NB4 (cell line): Measurements from ENCODE around the gene VILL.

Experiments
- DNase-seq: peaks from one replicate; pipeline ENCODE4 v3.0.0; 2010; ENCODE audit warnings: low read depth
- H3K4me3 ChIP-seq: one replicate; pipeline ENCODE4 v1.5.1; 2011; ENCODE audit warnings: mild to moderate bottlenecking, low read depth, low read length, moderate library complexity
- MYC ChIP-seq: IDR thresholded peaks from 2 replicates; pipeline ENCODE4 v1.6.1; 2011; ENCODE audit warnings: low read depth, low read length
- POLR2A ChIP-seq: IDR thresholded peaks from 2 replicates; pipeline ENCODE4 v1.6.1; 2011; ENCODE audit warnings: mild to moderate bottlenecking; ENCODE audit not compliant: insufficient read length; ENCODE audit errors: extremely low read depth
- TF ChIP-seq, protein P1 (sequence below): IDR thresholded peaks from one replicate; pipeline ENCODE4 v1.5.1; 2012; ENCODE audit warnings: low read depth, low read length
- TF ChIP-seq, protein P2 (sequence below): IDR thresholded peaks from 2 replicates; pipeline ENCODE4 v1.6.1; 2011; ENCODE audit warnings: low read depth, low read length

The VILL gene

DNA sequence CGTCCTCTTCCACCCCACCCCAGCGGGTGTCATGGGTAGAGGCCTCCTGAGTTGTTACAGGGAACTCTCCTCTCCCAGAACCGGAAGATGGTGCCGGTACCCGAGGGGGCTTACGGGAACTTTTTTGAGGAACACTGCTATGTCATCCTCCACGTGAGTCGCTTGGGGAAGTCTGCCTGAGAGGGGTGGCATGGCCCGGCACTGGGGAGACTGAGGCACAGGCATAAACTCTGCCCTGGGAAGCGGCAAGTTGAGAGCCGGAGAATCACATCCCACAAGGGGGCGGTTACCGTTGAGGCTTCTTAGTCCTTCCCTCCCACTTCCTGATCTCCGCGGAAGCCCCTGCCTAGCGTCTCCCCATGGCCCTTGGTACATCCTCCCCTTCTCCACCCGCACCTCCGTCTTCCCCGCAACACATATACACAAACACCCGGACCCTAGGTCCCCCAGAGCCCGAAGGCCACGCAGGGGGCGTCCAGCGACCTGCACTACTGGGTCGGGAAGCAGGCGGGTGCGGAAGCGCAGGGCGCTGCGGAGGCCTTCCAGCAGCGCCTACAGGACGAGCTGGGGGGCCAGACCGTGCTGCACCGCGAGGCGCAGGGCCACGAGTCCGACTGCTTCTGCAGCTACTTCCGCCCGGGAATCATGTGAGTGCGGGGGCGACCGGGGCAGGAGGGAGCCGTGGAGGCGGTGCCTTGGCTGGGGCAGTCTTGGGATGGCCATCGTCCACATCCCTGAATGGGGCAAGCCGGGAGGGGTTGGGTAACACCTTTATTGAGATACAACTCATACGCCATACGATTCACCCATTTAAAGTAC, 3.4 kb downstream of the VILL start:
- TF ChIP-seq, protein P1, sequence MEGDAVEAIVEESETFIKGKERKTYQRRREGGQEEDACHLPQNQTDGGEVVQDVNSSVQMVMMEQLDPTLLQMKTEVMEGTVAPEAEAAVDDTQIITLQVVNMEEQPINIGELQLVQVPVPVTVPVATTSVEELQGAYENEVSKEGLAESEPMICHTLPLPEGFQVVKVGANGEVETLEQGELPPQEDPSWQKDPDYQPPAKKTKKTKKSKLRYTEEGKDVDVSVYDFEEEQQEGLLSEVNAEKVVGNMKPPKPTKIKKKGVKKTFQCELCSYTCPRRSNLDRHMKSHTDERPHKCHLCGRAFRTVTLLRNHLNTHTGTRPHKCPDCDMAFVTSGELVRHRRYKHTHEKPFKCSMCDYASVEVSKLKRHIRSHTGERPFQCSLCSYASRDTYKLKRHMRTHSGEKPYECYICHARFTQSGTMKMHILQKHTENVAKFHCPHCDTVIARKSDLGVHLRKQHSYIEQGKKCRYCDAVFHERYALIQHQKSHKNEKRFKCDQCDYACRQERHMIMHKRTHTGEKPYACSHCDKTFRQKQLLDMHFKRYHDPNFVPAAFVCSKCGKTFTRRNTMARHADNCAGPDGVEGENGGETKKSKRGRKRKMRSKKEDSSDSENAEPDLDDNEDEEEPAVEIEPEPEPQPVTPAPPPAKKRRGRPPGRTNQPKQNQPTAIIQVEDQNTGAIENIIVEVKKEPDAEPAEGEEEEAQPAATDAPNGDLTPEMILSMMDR = no peak
- TF ChIP-seq, protein P2, sequence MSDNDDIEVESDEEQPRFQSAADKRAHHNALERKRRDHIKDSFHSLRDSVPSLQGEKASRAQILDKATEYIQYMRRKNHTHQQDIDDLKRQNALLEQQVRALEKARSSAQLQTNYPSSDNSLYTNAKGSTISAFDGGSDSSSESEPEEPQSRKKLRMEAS = peak; percentile 92
- peak; percentile 97 for TF ChIP-seq MYC
- TF ChIP-seq POLR2A = peak; percentile 83
- peak; percentile 91 for DNase-seq
- peak overlapping the region; percentile 72 for H3K4me3 ChIP-seq

DNA sequence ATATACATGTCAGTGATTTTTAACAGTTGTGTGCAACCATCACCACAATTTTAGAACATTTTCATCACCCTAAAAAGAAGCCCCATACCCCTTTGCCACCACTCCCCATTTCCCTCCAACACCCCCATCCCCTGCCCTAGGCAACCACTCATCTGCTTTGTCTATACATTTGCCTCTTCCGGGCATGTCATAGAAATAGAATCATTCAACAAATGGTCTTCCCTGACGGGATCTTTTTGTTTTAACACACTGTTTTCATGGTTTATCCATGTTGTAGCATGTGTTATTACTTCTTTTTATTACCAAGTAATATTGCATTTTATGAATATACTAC, 4.0 kb downstream of the VILL start:
- H3K4me3 ChIP-seq = peak overlapping the region; percentile 72
- TF ChIP-seq MYC (no peak), POLR2A (no peak)
- TF ChIP-seq, protein P1 = no peak
- TF ChIP-seq, protein P2 = no peak
- DNase-seq = no peak

DNA sequence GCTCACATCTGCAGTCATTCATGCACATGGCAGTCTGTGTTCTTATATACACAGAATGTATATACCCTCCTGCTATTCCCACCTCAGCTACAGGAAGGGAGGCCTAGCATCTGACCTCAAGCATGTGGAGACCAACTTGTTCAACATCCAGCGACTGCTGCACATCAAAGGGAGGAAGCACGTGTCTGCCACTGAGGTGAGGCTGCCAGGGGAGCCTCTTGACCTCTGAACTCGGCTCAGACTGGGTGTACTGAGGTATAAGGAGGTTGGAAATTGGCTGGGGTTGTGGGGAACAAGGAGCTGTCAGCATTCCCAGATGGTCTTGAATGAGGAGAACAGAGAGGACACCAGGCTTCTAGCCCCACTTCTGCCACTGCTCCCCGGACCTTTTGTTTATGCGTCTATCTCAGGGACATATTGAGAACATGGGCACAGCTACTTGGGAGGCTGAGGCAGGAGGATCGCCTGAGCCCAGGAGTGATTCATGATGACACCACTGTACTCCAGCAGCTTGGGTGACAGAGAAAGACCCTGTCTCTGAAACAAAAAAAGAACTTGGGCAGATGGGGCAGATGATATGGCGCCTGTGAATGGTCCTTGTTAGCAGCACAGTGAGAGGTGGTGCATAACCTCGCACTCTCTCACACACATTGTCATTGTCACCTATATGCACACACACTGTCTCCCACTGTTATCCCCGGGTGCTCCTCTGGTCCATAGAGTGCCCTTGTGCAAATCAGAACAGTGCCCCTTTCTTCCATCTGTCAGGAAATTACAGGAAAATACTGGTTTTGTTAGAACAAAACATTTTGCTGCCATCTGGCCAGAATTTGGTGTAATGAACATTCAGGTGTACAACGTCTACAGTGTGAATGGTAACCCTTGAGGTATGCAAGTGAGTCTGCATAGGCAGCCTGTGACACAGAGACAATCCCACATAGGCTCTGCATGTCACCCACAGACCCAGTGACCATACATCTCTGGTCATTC, 5.4 kb downstream of the VILL start:
- H3K4me3 ChIP-seq = peak overlapping the region; percentile 72
- no peak for TF ChIP-seq POLR2A
- no peak for TF ChIP-seq MYC
- no peak for DNase-seq

DNA sequence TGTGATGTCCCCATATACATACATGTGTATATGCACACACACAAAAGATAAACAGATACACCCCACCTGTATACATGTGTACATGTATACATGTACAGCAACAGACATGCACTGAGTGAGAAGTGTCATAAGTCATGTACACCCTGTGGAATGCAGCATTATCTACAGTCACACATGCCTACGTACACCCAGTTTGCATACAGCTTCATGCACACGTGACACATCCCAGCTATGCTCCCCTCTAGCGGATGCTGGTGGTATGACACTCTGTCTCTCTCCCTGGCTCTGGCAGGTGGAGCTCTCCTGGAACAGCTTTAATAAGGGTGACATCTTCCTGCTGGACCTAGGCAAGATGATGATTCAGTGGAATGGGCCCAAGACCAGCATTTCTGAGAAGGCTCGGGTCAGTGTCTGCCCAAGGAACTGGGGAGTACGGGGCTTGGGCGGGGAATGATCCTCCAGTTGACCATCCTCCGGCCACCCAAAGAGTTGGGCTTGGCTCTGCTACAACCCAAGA, 6.3 kb downstream of the VILL start:
- DNase-seq = peak; percentile 82
- TF ChIP-seq MYC (peak; percentile 97), POLR2A (no peak)
- TF ChIP-seq, protein P2 = peak; percentile 99
- TF ChIP-seq, protein P1 = peak; percentile 87
- H3K4me3 ChIP-seq = no peak overlapping the region

DNA sequence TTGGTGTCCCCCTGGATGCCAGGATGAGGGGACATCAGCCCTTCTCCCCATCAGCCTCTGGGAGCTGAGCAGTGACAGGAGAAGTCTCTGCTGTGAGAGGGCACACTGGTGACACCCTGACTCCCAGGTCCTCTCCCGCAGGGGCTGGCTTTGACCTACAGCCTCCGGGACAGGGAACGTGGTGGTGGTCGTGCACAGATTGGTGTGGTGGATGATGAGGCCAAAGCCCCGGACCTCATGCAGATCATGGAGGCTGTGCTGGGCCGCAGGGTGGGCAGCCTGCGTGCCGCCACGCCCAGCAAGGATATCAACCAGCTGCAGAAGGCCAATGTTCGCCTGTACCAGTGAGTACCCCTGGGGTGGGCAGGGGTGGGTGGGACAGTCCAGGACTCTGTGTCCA, 6.8 kb downstream of the VILL start:
- no peak for DNase-seq
- TF ChIP-seq, protein P2 = no peak
- TF ChIP-seq POLR2A = no peak
- TF ChIP-seq MYC = no peak
- TF ChIP-seq, protein P1 = no peak
- no peak overlapping the region for H3K4me3 ChIP-seq
